GM12878 (cell line): ENCODE measurements around the gene IFIT3. TPM values are rescaled to one million over a fixed set of nuclear protein-coding genes. Genes with fewer than 3 reads are reported as not detected.

Source experiments
- BACH1 ChIP-seq: fragments of 450-650 bp; IDR thresholded peaks from 2 replicates; pipeline ENCODE4 v1.6.1; 2017; ENCODE audit warnings: mild to moderate bottlenecking, borderline replicate concordance
- BCL3 ChIP-seq: IDR thresholded peaks from 2 replicates; pipeline ENCODE4 v1.6.1; 2011; ENCODE audit warnings: borderline replicate concordance, low read depth, mild to moderate bottlenecking, moderate library complexity, low read length; ENCODE audit not compliant: insufficient read depth, poor library complexity, severe bottlenecking
- E2F8 ChIP-seq: fragments of 450-650 bp; IDR thresholded peaks from 2 replicates; pipeline ENCODE4 v1.6.1; 2018; ENCODE audit warnings: mild to moderate bottlenecking, low read depth, moderate library complexity; ENCODE audit not compliant: partially characterized antibody
- ETV6 ChIP-seq, 2 experiments: fragments of 450-650 bp in 1 of 2; IDR thresholded peaks in 1 of 2; conservative IDR thresholded peaks in 1 of 2; 2 replicates each; pipeline ENCODE4 v1.6.1; 2014; ENCODE audit warnings: antibody characterized with exemption in 1 of 2, borderline replicate concordance in 1 of 2, low read depth in 1 of 2, mild to moderate bottlenecking in 1 of 2, moderate library complexity in 1 of 2
- IKZF2 ChIP-seq, 2 experiments: fragments of 450-650 bp; IDR thresholded peaks; 2 replicates each; pipeline ENCODE4 v1.6.1; 2017; ENCODE audit warnings: mild to moderate bottlenecking in 2 of 2, moderate library complexity in 2 of 2
- IRF4 ChIP-seq: IDR thresholded peaks from 2 replicates; pipeline ENCODE4 v1.6.1; 2011; ENCODE audit warnings: low read depth, low read length
- NFYB ChIP-seq: IDR thresholded peaks from 2 replicates; pipeline ENCODE4 v1.6.1; 2011; ENCODE audit warnings: low read depth, mild to moderate bottlenecking, low read length, improper control_type of control experiment, moderate library complexity; ENCODE audit not compliant: insufficient read depth
- NR2F1 ChIP-seq: fragments of 450-650 bp; conservative IDR thresholded peaks from 2 replicates; pipeline ENCODE4 v1.6.1; 2017; ENCODE audit warnings: mild to moderate bottlenecking
- PKNOX1 ChIP-seq: fragments of 450-650 bp; IDR thresholded peaks from 2 replicates; pipeline ENCODE4 v1.6.1; 2016; ENCODE audit warnings: mild to moderate bottlenecking
- POLR2A ChIP-seq: IDR thresholded peaks from 2 replicates; pipeline ENCODE4 v1.6.1; 2011; ENCODE audit warnings: low read depth, mild to moderate bottlenecking, low read length
- POLR2AphosphoS5 ChIP-seq: IDR thresholded peaks from 2 replicates; pipeline ENCODE4 v1.6.1; 2011; ENCODE audit warnings: mild to moderate bottlenecking, low read length, inconsistent platforms
- PRDM15 ChIP-seq: fragments of 450-650 bp; formaldehyde crosslinking; IDR thresholded peaks from 2 replicates; pipeline ENCODE4 v1.4.0; 2020; ENCODE audit warnings: mild to moderate bottlenecking, moderate library complexity
- RFX5 ChIP-seq: IDR thresholded peaks from 2 replicates; pipeline ENCODE4 v1.6.1; 2011; ENCODE audit warnings: low read depth, low read length, improper control_type of control experiment
- SKIL ChIP-seq: fragments of 450-650 bp; IDR thresholded peaks from 2 replicates; pipeline ENCODE4 v1.6.1; 2017; ENCODE audit warnings: mild to moderate bottlenecking, low read depth, inconsistent platforms; ENCODE audit not compliant: poor library complexity, severe bottlenecking
- SMAD1 ChIP-seq: fragments of 450-650 bp; IDR thresholded peaks from 2 replicates; pipeline ENCODE4 v1.6.1; 2018; ENCODE audit warnings: mild to moderate bottlenecking, low read depth; ENCODE audit not compliant: partially characterized antibody
- SMAD5 ChIP-seq: IDR thresholded peaks from 2 replicates; pipeline ENCODE4 v1.6.1; 2016; ENCODE audit warnings: antibody characterized with exemption, low read depth
- STAT1 ChIP-seq: fragments of 450-650 bp; conservative IDR thresholded peaks from 2 replicates; pipeline ENCODE4 v1.6.1; 2014; ENCODE audit warnings: antibody characterized with exemption, mild to moderate bottlenecking
- YY1 ChIP-seq: IDR thresholded peaks from 2 replicates; pipeline ENCODE4 v1.6.1; 2011; ENCODE audit warnings: low read depth, mild to moderate bottlenecking, low read length
- ZNF622 ChIP-seq: fragments of 450-650 bp; IDR thresholded peaks from 2 replicates; pipeline ENCODE4 v1.6.1; 2017; ENCODE audit warnings: mild to moderate bottlenecking, inconsistent platforms
- polyA plus RNA-seq, 11 experiments: library from polyadenylated mRNA; depleted of rRNA in 4 of 11; unstranded in 6 of 11; stranded (reverse) in 5 of 11; fragments of >200 nt; fragmentation: Nextera tagmentation in 4 of 11; fragmentation: Illumina TruSeq in 1 of 11; extraction: Ambion mirVana in 4 of 11; extraction: Trizol in 1 of 11; gene quantifications; 1 replicate in 1 of 11; 2 replicates in 10 of 11; pipeline versions ENCODE4 v1.2.1 to v1.2.3, GENCODE V29; 2011 to 2016; ENCODE audit warnings: inconsistent platforms in 2 of 11, missing spikeins in 2 of 11, low read depth in 1 of 11
- total RNA-seq, 4 experiments: library from RNA; depleted of rRNA in 3 of 4; stranded (reverse); fragments of >200 nt in 3 of 4; fragmentation: Illumina TruSeq in 1 of 4; extraction: Trizol in 1 of 4; gene quantifications; 2 replicates each; pipeline versions ENCODE4 v1.2.1 to v1.2.3, GENCODE V29; 2013 to 2021

The IFIT3 gene
- total and polyA plus RNA-seq, 10 of the 15 experiments (the other 5 are each of a cell fraction or from before 2014, with no cell fraction given): 27.0 to 70.2 (median 51.1) TPM

- TF ChIP-seq POLR2AphosphoS5 (peak; percentile 82), YY1 (peak; percentile 40; the same call in 1 of the 2 replicates), BCL3 (no peak), BACH1 (no peak), RFX5 (no peak), NFYB (no peak), ETV6 (conservative IDR thresholded peaks at IDR 0.05 in 1 of 2, IDR thresholded peaks at IDR 0.05 in 1 of 2; ENCODE audit: borderline replicate concordance in 1 of 2, low read depth in 1 of 2) (peak in 1 of 2 experiments; percentile 97; a peak in 2 of 4 replicates), SMAD1 (no peak), SMAD5 (no peak), IRF4 (peak; percentile 51; the same call in 1 of the 2 replicates), POLR2A (peak; percentile 63), PRDM15 (CRISPR knock-in tag) (no peak), SKIL (peak; percentile 29), E2F8 (no peak), NR2F1 (no peak), ZNF622 (no peak), PKNOX1 (0 out of 2 replicates have a peak, but pooled peaks have one; percentile 11), IKZF2 (IDR thresholded peaks at IDR 0.05) (peak; percentile 53 to 54; a peak in 1 of 4 replicates), STAT1 (no peak)
These were observed at the start of gene IFIT3 (continued) for GRCh38 chr10:89327803-89328441.
